Osteocyte (in vitro differentiated cells): Measurements from ENCODE around the gene FGF14. TPM values are rescaled to one million over a fixed set of nuclear protein-coding genes. Genes with fewer than 3 reads are reported as not detected.

ENCODE experiments used
- DNase-seq: peaks from one replicate; pipeline ENCODE4 v3.0.0; 2021; ENCODE audit warnings: mixed read lengths; ENCODE audit not compliant: unreplicated experiment; ENCODE audit errors: extremely low spot score
- H3K27ac Mint-ChIP-seq: one replicate; pipeline ENCODE4 v1.8.0; 2021; ENCODE audit warnings: mild to moderate bottlenecking, mixed read lengths; ENCODE audit not compliant: unreplicated experiment
- H3K27me3 Mint-ChIP-seq: one replicate; pipeline ENCODE4 v1.8.0; 2021; ENCODE audit warnings: mixed read lengths; ENCODE audit not compliant: unreplicated experiment
- H3K36me3 Mint-ChIP-seq: one replicate; pipeline ENCODE4 v1.8.0; 2021; ENCODE audit warnings: mixed read lengths; ENCODE audit not compliant: unreplicated experiment
- H3K4me1 Mint-ChIP-seq: one replicate; pipeline ENCODE4 v1.8.0; 2021; ENCODE audit warnings: mixed read lengths; ENCODE audit not compliant: unreplicated experiment
- H3K4me3 Mint-ChIP-seq: one replicate; pipeline ENCODE4 v1.8.0; 2021; ENCODE audit warnings: mild to moderate bottlenecking, moderate library complexity, mixed read lengths; ENCODE audit not compliant: unreplicated experiment
- H3K9me3 Mint-ChIP-seq: one replicate; pipeline ENCODE4 v1.8.0; 2021; ENCODE audit warnings: mixed read lengths; ENCODE audit not compliant: unreplicated experiment
- total RNA-seq: library from RNA; stranded (reverse); gene quantifications from 2 replicates; pipeline ENCODE4 v1.2.1, GENCODE V29; 2021
- TF ChIP-seq, protein P1 (sequence below): fragments of 200-600 bp; sonication (generic); IDR thresholded peaks from 2 replicates; pipeline ENCODE4 v1.5.0; 2021; ENCODE audit warnings: antibody characterized with exemption, mild to moderate bottlenecking, moderate library complexity

Gene FGF14
- total RNA-seq, 1 donor from 2014 or later = 0.24 TPM

DNA sequence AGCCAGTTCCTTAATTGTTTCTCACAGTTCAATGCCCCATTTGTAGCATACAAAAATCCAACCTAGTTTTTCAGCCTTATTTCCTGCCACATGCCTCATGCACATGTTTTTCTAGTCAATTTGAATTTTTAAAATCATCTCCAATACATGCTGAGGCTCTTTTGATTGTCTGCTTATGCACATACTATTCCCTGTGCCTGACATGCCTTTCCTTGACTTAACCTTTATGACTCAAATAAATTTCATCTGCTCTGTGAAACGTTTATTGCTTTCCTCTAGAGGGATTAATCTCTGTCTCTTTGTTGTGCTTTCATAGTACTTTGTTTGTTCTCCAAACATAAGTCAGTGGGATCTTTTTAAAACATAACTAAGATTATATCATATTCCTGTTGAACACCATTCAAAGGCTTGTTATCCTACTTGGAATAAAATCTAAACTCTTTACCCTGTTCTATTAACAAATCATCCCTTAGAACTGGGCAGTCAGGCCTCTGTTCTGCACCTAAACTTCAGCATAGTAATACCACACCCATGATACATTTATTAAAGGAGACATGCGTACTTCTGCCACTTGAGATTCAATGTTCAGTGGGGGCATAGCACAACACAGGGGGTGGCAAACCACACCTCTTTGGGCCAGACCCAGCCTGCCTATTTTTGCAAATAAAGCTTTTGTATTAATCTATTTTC is 346.6 kb downstream of the FGF14 start:
- Mint-ChIP-seq H3K4me3 (no peak overlapping the region), H3K36me3 (no peaks in the 10 kb centered on the region), H3K9me3 (peaks cover 22% of the 10 kb centered on the region), H3K27me3 (peaks cover 2% of the 10 kb centered on the region), H3K27ac (no peak overlapping the region), H3K4me1 (no peaks in the 10 kb centered on the region)
- TF ChIP-seq, protein P1, sequence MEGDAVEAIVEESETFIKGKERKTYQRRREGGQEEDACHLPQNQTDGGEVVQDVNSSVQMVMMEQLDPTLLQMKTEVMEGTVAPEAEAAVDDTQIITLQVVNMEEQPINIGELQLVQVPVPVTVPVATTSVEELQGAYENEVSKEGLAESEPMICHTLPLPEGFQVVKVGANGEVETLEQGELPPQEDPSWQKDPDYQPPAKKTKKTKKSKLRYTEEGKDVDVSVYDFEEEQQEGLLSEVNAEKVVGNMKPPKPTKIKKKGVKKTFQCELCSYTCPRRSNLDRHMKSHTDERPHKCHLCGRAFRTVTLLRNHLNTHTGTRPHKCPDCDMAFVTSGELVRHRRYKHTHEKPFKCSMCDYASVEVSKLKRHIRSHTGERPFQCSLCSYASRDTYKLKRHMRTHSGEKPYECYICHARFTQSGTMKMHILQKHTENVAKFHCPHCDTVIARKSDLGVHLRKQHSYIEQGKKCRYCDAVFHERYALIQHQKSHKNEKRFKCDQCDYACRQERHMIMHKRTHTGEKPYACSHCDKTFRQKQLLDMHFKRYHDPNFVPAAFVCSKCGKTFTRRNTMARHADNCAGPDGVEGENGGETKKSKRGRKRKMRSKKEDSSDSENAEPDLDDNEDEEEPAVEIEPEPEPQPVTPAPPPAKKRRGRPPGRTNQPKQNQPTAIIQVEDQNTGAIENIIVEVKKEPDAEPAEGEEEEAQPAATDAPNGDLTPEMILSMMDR = no peak
- DNase-seq = no peak

- Mint-ChIP-seq H3K4me3 (no peak overlapping the region), H3K4me1 (no peaks in the 10 kb centered on the region), H3K27ac (no peak overlapping the region), H3K36me3 (no peaks in the 10 kb centered on the region), H3K9me3 (peaks cover 22% of the 10 kb centered on the region), H3K27me3 (peaks cover 8% of the 10 kb centered on the region)
- TF ChIP-seq, protein P1 = no peak
- DNase-seq = no peak
These were observed 352.0 kb downstream of the FGF14 start for GRCh38 chr13:102049853-102050252.

DNA sequence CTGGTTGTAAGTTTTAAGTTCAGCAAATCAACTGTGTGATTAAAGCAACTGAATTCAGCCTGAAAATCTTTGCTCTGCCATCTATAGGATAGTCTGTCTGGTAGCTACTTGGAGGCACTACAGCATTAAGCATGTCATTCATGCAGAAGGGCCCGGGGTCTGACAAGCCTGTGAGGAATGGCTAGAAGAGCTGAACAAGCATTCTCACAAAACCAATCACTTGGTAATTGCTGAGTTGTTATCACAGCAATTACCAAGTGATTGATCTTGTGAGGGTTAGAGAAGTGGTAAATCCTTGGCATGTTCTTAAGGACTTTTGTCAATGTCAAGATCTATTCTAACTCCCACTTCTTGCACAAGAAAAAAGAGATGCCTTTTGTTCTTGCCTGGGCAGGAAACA is 356.1 kb downstream of the FGF14 start:
- DNase-seq = no peak
- Mint-ChIP-seq H3K36me3 (no peaks in the 10 kb centered on the region), H3K4me3 (no peak overlapping the region), H3K9me3 (no peaks in the 10 kb centered on the region), H3K27ac (no peak overlapping the region), H3K4me1 (no peaks in the 10 kb centered on the region), H3K27me3 (peaks cover 31% of the 10 kb centered on the region)
- TF ChIP-seq, protein P1 = no peak

DNA sequence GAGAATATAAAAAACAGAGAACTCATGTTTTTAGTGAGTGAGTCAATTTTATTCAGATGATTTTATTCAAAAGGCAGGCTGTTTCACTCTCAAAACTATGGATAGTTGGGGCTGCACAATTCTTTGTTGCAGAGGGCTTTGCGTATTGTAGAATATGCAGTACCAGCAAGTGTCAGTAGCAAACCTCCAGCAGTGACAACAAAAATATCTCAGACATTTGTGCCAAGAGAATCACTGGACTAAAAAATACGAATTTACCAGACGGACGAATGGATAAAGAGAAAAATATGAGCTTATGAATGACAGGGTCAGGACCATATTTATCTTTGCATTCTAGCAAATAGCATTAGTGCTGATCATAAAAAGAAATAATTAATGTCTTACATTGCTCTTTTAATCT is 359.1 kb downstream of the FGF14 start:
- TF ChIP-seq, protein P1 = no peak
- Mint-ChIP-seq H3K9me3 (no peaks in the 10 kb centered on the region), H3K4me3 (no peak overlapping the region), H3K4me1 (no peaks in the 10 kb centered on the region), H3K36me3 (no peaks in the 10 kb centered on the region), H3K27me3 (peaks cover 41% of the 10 kb centered on the region), H3K27ac (no peak overlapping the region)
- DNase-seq = no peak

DNA sequence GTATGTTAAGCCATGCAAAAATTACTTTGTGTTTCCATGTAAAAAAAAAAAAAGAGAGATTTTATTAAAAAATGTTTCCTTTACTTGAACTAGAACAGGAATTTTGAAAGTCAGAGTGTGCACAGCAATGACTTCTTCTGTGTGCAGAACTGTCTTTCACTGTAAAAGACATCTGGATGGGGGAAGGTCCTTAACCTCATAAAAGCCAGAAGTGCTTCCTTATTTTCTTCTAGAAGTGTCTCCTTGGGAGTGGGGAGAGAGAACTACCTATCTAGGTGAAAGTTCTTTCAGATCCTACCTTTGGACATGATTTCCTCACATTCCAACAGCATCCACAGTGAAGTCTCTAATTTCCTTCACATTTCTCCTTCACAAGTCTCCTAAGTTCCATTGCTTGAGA is 360.3 kb downstream of the FGF14 start:
- Mint-ChIP-seq H3K27ac (no peak overlapping the region), H3K27me3 (peaks cover 46% of the 10 kb centered on the region), H3K36me3 (no peaks in the 10 kb centered on the region), H3K9me3 (no peaks in the 10 kb centered on the region), H3K4me1 (no peaks in the 10 kb centered on the region), H3K4me3 (no peak overlapping the region)
- DNase-seq = no peak
- TF ChIP-seq, protein P1 = no peak
